IPS-11a (cell line): ENCODE results near the gene COX6B2.

Experiments
- H3K4me3 ChIP-seq: one replicate; pipeline ENCODE4 v1.5.1; 2013; ENCODE audit warnings: low read depth, low read length, control low read depth

Gene COX6B2

GRCh38 chr19:55315956-55316525 lies 38.5 kb downstream of the COX6B2 start:
- H3K4me3 ChIP-seq, result no peak overlapping the region

GRCh38 chr19:55314396-55314795 lies 40.1 kb downstream of the COX6B2 start:
- H3K4me3 ChIP-seq, result no peak overlapping the region

GRCh38 chr19:55312621-55313512 lies 41.7 kb downstream of the COX6B2 start:
- no peak overlapping the region for H3K4me3 ChIP-seq

- no peak overlapping the region for H3K4me3 ChIP-seq
These were observed 42.7 kb downstream of the COX6B2 start for GRCh38 chr19:55311797-55312196.

GRCh38 chr19:55311397-55311796 lies 43.1 kb downstream of the COX6B2 start:
- H3K4me3 ChIP-seq, result no peak overlapping the region

GRCh38 chr19:55310498-55310897 lies 44.0 kb downstream of the COX6B2 start:
- H3K4me3 ChIP-seq, result no peak overlapping the region

GRCh38 chr19:55309448-55309847 lies 45.1 kb downstream of the COX6B2 start:
- H3K4me3 ChIP-seq, result no peak overlapping the region

GRCh38 chr19:55308281-55308680 lies 46.2 kb downstream of the COX6B2 start:
- H3K4me3 ChIP-seq, result no peak overlapping the region

- no peak overlapping the region for H3K4me3 ChIP-seq
These were observed 47.8 kb downstream of the COX6B2 start for GRCh38 chr19:55306712-55307111.

- no peak overlapping the region for H3K4me3 ChIP-seq
These were observed 48.4 kb downstream of the COX6B2 start for GRCh38 chr19:55305983-55306562.

- H3K4me3 ChIP-seq, result no peak overlapping the region
These were observed 49.0 kb downstream of the COX6B2 start for GRCh38 chr19:55305491-55305890.

GRCh38 chr19:55304980-55305379 lies 49.5 kb downstream of the COX6B2 start:
- H3K4me3 ChIP-seq, result no peak overlapping the region

- no peak overlapping the region for H3K4me3 ChIP-seq
These were observed 50.1 kb downstream of the COX6B2 start for GRCh38 chr19:55304279-55304978.

- no peak overlapping the region for H3K4me3 ChIP-seq
These were observed 51.0 kb downstream of the COX6B2 start for GRCh38 chr19:55303477-55303876.

- H3K4me3 ChIP-seq, result no peak overlapping the region
These were observed 52.2 kb downstream of the COX6B2 start for GRCh38 chr19:55302318-55302703.

GRCh38 chr19:55301459-55302317 lies 52.8 kb downstream of the COX6B2 start:
- H3K4me3 ChIP-seq, result no peak overlapping the region

GRCh38 chr19:55300886-55301458 lies 53.5 kb downstream of the COX6B2 start:
- no peak overlapping the region for H3K4me3 ChIP-seq

GRCh38 chr19:55299991-55300390 lies 54.5 kb downstream of the COX6B2 start:
- H3K4me3 ChIP-seq, result no peak overlapping the region
